ENCODE measurements around the gene CLEC2L. TPM values are rescaled to one million over a fixed set of nuclear protein-coding genes. Genes with fewer than 3 reads are reported as not detected.

CLEC2L gene
- total and polyA plus RNA-seq, 2 of the 8 experiments (the other 6 are each of a cell fraction or from before 2014, with no cell fraction given): 0.20 to 1.9 TPM

DNA sequence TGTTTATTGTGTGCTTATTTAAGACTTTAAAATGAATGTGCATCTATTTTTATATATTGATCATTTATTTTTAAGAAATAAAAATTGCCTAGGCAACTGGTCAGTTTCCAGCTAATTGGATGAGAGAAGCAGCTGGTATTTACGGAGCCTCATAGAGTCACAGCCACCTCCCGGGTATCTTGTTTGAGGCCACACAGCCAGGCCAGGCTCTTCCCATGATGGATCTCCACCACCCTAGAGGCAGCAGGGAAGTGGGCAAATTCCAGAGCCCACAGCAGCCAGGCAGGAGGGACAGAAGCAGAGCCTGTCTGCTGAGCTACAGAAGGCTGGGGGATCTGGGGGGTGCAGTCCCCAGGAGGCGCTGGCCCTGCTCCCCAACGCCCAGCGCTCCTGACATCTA is 61.6 kb downstream of the CLEC2L start:
- H3K4me1 ChIP-seq (replicated peaks in 1 of 4; ENCODE audit: control insufficient read depth in 3 of 4, insufficient read depth in 4 of 4, low read length in 3 of 4): no peaks in the 10 kb centered on the region; a peak in 1 of 7 replicates
- WGBS, 2 experiments (ENCODE audit: extremely low coverage in 1 of 2, insufficient coverage in 1 of 2, insufficient read length in 1 of 2, insufficient replicate concordance in 2 of 2, low coverage in 1 of 2, low lambda C conversion rate in 2 of 2, missing lambda C conversion rate in 1 of 2): 80% methylated on average over 5 of the region's 5 CpGs; no CpG with 5 or more reads in 1 of the 2 experiments
- no peaks in the 10 kb centered on the region for H3K9me3 ChIP-seq (ENCODE audit: insufficient read depth in 2 of 2, low read depth in 1 of 2, low read length in 1 of 2)
- no peak overlapping the region for H2AFZ ChIP-seq (ENCODE audit: low read length)
- H3K18ac ChIP-seq (ENCODE audit: extremely low read depth, low read length): no peak overlapping the region
- H4K20me1 ChIP-seq (replicated peaks in 1 of 2; ENCODE audit: control insufficient read depth in 1 of 2, insufficient read depth in 2 of 2, low read length in 2 of 2): peaks cover 1 to 3% of the 10 kb centered on the region in 2 experiments
- no peak overlapping the region for H2BK20ac ChIP-seq (ENCODE audit: low read length)
- ChIA-PET CTCF (ENCODE audit: partially characterized antibody) (interaction anchor here (0.8 to 3.3 kb wide), 8 partner anchors 9 to 423 kb away, joined by 3 to 15 read pairs (median 7); no protein-coding TSS in a partner anchor), POLR2A (ENCODE audit: partially characterized antibody) (no interaction called here)
- no peak overlapping the region for H3K23ac ChIP-seq (ENCODE audit: insufficient read length)
- peak in 1 of 2 experiments; percentile 42 for DNase-seq (ENCODE audit: low read depth in 1 of 2, low spot score in 2 of 2)
- no peak overlapping the region for H2AK5ac ChIP-seq (ENCODE audit: low read depth, low read length)
- no peak overlapping the region for H4K5ac ChIP-seq (ENCODE audit: insufficient read length, low read depth, low read length)
- H3K9ac ChIP-seq (replicated peaks in 1 of 4; ENCODE audit: extremely low read depth in 1 of 4, low read depth in 3 of 4, low read length in 3 of 4): no peak overlapping the region
- no peaks in the 10 kb centered on the region for H3K79me1 ChIP-seq (ENCODE audit: low read depth, low read length)
- H2BK12ac ChIP-seq (ENCODE audit: low read depth, low read length): no peak overlapping the region
- no peak overlapping the region for H2BK15ac ChIP-seq (ENCODE audit: low read length)
- H3K79me2 ChIP-seq (ENCODE audit: control insufficient read depth in 1 of 2, insufficient read depth in 2 of 2, low read length in 2 of 2): no peaks in the 10 kb centered on the region
- H3K36me3 ChIP-seq (ENCODE audit: control insufficient read depth in 2 of 4, insufficient read depth in 4 of 4, low read length in 3 of 4): no peaks in the 10 kb centered on the region; a peak in 1 of 8 replicates
- no peak overlapping the region for H4K91ac ChIP-seq (replicated peaks; ENCODE audit: insufficient read length, low read length)
- no peak overlapping the region for H3K4ac ChIP-seq (replicated peaks; ENCODE audit: insufficient read length, low read depth, low read length)
- H3K23me2 ChIP-seq (ENCODE audit: low read depth, low read length): no peaks in the 10 kb centered on the region
- H4K8ac ChIP-seq (ENCODE audit: extremely low read depth, insufficient read depth, low read length): no peak overlapping the region
- no peak for TF ChIP-seq EZH2 (IDR thresholded peaks at IDR 0.05; ENCODE audit: low read depth, low read length, severe bottlenecking)
- TF ChIP-seq TAF1 (IDR thresholded peaks at IDR 0.05; ENCODE audit: low read depth, low read length): no peak
- no peak overlapping the region for H3K4me2 ChIP-seq (ENCODE audit: insufficient read depth in 1 of 2, low read depth in 2 of 2, low read length in 2 of 2)
- H3K56ac ChIP-seq (replicated peaks; ENCODE audit: insufficient read length, low read depth, low read length): no peak overlapping the region
- no peak overlapping the region for H3K14ac ChIP-seq (ENCODE audit: insufficient read length)
- H3K27me3 ChIP-seq (replicated peaks in 1 of 4; ENCODE audit: control insufficient read depth in 3 of 4, extremely low read depth in 1 of 4, insufficient read depth in 3 of 4, low read length in 3 of 4): no peaks in the 10 kb centered on the region
- H2BK120ac ChIP-seq (replicated peaks; ENCODE audit: low read depth, low read length): no peak overlapping the region
- no peak overlapping the region for H2BK5ac ChIP-seq (ENCODE audit: low read depth, low read length)
- no peak overlapping the region for H3K4me3 ChIP-seq (ENCODE audit: extremely low read depth in 1 of 4, insufficient read depth in 2 of 4, low read depth in 3 of 4, low read length in 4 of 4)
- no peak for FAIRE-seq
- H3K27ac ChIP-seq (ENCODE audit: low read depth, low read length): no peak overlapping the region

Measured in H1 (cell line).